HG03066 (cell line): ENCODE data around the gene SGMS1.
"Not testable (repeated sequence)": the region's sequence is repeated elsewhere in the genome, so short reads cannot be mapped to it uniquely, and the experiment has no call there.

Experiments
- ATAC-seq: cut with Tn5 transposase; IDR thresholded peaks from one replicate; pipeline ENCODE4 v1.9.1; 2021; ENCODE audit warnings: low read depth; ENCODE audit not compliant: unreplicated experiment

The SGMS1 gene

DNA sequence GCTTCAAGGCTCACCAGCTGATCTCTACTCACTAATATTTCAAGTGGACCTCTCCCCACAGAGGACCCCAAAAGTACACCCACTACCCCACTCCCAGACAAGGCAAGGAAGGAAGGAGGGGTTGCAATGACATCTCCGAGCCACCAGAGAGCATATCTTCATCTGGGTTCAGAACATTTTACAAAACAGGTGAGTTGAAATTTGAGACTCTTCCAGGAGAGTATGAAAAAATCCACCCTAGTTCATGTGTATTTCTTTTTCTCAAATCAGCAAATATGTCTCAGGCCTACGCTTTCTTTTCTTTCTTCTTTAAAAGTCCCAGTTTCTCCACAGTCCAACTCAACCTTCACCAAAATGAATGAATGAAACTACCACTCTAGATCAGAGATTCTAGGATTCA lies 61.9 kb downstream of the SGMS1 start:
- ATAC-seq: no peak

DNA sequence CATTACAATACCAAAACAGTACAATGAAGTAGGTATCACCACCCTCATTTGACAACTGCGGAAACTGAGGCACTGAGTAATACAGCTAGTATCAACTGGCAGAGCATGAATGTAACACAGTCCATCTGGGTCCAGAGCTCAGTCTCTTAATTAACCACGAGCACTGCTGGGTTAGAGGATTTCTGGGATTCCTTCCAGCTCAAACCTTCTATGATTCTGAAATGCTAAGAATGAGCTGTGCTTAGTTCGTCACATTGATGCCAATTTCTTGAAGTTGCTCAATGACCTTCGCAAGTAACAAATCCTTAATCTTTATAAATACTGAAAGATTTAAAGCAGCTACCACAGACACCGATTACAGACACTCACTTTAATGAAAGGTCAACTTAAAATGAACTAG lies 62.5 kb downstream of the SGMS1 start:
- ATAC-seq: no peak

DNA sequence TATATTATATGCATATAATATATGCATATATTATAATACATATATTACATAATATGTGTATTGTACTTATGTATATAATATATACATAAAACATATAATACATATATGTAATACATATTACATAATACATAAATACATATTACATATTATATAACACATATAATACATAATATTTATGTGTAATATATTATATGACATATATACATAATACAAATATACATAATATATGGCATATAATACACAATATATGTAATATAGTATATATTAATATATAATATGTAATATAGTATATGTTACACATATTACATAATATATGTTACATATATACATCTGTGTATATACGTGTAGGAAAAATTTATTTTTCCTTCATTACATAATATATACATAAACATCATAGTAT lies 63.4 kb downstream of the SGMS1 start:
- ATAC-seq: no peak

DNA sequence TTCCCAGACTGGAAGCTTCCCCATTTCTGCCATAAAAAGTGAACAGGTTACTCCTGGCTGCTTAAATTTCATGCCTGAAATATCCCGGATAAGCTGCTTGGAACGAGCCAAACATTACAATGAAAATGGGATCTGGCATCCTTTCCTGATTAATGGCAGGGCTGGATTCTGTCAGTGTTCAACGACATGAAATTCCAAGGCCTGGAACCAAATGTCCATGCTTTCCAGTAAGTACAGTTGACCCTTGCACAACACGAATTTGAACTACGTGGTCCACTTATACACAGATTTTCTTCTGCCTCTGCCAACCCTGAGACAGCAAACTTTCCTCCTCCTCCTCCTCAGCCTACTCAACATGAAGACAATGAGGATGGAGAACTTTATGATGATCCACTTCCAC lies 65.4 kb downstream of the SGMS1 start:
- no peak for ATAC-seq

DNA sequence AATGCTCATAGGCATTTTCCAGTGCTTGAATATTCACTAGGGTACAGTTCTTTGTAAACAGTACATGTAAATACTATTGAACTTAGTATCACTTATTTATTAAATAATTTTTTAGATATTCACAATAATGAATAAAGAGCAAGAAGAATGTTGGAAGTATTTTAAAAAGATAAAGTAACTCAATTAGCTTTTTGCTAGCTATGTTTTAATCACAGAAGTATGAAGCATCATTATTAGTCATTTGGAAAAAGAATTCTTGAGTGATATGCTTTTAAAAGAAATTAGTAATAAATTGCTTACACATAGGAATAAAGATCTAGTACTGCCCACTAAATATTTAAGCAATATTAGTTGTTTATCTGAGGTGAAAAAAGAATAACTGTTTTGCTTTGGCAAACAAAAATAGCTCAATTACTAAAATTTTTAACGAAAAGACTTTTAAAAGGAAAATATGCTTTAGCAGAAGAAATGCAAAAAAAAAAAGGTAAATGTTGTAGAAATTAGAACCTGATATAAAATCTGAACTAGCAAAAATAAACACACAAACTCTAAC lies 66.5 kb downstream of the SGMS1 start:
- ATAC-seq: no peak

DNA sequence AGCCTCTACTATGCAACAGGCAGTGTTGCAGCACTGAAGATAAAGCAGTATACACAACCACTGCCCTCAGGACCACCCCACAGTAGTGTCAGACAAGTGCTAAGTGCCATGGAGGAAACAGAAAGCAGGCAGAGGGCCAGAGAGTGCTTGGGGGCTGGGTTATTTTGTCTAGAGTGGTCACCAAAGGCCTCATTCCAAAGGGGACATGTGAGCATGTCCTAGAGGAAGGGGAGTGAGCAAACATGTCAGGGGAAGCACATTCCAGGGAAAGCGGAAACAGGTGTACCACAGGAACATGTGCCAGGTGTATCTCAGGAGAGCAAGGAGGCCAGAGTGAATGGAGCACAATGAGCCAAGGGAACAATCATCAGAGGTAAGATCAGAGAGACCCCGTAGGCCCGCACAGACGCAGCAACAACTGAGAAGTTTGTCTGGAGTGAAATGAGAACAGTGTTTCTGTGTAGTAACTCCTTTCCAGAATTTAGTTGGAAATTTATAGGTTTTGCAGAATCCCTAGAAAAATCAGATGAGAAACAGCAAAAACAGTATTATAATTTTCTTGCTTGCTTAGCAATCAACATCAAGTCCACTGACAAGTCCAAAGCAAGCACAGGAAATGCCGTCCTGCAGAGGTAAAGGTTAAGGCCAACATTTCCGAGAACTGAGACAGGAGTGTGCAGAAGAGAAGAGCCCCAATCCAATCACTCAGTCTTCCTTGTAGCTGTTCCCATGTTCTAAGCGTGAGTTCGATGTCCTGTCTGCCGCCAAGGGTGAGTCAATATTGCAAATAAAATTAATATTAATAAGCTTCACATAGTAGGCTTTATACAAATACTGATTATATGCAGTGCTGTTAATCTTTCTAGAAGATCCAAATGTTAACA lies 67.3 kb downstream of the SGMS1 start:
- ATAC-seq: no peak

DNA sequence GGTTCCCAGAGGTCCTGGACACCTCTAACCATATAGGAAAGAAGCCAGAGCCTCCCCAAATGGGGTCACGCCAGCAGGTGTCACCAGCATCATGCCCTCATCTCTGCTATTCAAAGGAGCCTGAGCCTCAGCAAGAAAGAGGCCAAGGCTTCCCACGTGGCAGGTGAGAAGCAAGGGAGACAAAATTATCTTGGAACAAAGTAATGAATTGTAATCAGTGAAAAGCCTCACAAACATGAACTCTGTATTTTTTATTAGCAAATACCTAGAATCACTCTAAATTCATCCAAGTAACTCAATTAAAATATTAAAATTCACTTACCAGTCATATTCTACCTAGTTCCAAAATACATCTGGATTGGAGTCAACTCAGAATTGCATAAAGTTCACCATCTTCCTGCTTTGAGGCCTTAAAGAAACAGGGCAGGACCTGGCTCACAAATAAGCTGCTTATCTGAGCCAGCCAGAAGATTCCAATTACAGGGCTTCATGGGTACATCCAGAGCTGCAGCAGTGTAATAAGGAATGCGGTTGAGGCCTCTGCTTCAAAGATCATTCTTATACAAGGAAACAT lies 68.7 kb downstream of the SGMS1 start:
- ATAC-seq: no peak

DNA sequence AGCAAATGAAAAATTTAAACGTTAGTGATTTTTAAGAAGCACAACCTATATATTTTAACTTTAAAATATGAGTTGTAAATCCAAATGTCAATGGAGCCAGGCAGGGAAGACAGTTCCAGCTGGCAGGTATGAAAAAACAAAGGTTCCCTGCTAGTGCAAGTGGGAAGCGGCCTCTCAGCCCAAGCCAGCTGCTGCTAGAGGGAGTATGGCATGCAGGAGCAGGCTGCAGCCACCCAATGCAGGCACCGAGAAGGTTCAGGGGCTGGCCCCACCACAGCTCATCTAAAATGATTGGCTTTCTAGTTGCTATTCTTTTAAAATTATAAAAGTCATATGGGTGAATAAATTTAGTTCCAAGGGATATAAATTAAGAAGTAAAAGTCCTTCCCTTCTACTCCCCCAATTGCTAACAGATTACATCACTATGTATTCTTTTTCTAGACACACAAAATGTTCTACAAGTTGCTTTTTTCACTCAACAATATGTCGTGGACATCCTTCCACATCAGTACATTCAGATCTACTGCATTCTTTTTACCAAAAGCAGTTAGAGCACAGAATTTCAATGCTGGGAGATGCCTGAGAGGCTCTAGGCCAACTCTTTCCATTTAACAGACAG lies 69.3 kb downstream of the SGMS1 start:
- no peak for ATAC-seq

DNA sequence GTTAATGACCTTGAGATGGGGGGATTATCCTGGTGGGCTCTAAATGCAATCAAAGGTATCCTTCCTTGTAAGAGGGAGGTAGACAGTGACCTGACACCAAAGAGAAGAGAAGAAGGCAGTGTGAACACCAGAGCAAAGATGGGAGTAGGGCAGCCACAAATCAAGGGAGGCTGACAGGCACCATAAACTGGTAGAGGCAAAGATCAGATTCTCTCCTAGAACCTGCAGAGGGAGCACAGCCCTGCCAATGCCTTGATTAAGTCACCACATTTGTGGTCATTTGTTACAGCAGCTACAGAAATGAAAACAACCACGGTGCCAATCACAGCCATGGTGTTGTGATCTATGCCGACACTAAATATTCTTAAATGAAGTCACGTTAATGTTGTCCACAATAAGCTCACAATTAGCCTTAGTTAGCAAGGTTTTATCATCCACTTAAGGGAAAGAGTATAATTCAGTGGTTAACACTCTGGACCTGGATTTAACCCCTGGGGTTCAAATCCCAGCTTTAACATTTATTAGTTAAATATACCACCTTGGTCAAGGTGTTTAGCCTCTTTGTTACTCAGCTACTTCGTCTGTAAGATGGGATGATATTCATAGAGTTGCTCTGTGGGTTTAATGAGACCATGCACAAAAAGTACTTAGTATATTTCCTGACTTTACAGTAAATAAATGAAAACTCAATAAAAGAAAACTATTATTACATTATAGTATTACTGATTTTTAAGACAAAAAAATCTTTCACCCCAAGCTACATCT lies 70.8 kb downstream of the SGMS1 start:
- ATAC-seq: no peak

DNA sequence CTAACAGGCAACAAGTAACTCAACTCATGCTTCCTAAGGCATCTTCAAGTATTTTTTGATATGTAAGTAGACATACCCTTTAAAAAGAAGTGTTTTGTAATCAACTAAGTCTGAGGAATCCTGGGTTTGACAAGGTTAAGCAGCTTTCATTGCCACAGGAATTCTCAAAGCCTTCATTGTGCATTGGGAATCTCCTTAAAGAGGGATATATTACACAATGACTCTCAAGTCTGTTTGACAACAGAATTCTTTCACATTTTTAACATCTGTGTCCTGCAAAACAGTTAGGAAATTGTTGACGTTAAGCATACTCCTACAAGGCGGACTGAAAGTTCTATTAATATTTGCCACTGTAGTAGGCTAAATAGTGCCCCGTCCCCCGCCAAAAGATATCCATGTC lies 71.4 kb downstream of the SGMS1 start:
- no peak for ATAC-seq

DNA sequence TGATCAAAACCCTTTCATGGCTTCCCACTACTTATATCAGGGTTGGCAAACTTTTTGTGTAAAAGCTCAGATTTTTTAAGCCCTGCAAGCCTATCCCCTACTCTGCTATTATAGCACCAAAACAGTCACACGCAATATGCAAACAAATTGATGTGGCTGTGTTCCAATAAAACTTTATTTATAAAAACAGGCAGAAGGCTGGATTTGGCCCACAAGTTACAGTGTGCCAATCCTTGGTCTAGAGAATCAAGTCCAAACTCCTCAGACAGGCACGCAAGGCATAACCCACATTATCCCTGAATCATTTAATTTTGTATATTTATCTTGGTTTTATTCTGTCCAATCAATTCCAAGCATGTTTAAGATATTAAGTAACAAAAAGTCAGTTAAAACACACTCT lies 71.9 kb downstream of the SGMS1 start:
- no peak for ATAC-seq

DNA sequence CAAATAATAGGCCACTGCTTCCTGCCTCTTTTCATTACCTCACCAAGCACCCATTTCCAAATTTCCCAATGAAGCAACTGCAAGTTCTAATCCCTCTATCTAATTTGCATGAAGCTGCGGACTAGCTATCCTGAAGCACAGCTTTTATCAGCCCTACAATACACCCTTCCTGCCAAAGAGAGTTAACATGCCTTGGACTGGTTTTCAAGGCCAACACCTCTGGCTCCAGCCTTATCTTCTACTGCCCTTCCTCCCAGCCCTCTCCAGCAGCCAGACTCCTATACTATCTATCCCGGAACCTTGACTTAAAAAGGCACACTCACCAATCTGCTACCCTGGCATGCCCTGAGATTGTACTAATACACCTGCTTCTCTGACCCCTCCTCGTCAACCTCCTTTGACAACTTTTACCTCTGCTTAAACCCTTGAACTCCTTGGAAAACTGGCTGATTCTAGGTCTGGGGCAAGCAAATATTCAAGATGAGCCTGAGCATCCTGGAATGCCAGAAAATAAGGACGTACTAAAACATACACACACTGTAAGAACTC lies 73.4 kb downstream of the SGMS1 start:
- ATAC-seq: no peak

DNA sequence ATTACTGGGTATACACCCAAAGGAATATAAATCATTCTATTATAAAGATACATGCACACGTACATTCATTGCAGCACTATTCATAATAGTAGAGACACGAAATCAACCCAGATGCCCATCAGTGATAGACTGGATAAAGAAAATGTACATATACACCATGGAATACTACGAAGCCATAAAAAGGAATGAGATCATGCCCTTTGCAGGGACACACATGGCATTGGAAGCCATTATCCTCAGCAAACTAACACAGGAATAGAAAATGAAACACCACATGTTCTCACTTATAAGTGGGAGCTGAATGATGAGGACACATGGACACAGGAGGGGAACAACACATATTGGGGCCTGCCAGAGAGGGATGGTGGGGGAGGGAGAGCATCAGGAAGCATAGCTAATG lies 74.6 kb downstream of the SGMS1 start:
- ATAC-seq: not testable (repeated sequence)

DNA sequence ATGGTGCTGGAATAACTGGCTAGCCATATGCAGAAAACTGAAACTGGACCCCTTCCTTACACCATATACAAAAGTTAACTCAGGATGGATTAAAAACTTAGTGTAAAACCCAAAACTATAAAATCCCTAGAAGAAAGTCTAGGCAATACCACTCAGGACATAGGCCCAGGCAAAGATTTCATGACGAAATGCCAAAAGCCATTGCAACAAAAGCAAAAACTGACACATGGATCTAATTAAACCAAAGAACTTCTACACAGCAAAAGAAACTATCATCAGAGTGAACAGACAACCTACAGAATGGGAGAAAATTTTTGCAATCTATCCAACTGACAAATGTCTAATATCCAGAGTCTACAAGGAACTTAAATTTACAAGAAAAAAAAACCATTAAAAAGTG lies 75.3 kb downstream of the SGMS1 start:
- ATAC-seq: not testable (repeated sequence)

DNA sequence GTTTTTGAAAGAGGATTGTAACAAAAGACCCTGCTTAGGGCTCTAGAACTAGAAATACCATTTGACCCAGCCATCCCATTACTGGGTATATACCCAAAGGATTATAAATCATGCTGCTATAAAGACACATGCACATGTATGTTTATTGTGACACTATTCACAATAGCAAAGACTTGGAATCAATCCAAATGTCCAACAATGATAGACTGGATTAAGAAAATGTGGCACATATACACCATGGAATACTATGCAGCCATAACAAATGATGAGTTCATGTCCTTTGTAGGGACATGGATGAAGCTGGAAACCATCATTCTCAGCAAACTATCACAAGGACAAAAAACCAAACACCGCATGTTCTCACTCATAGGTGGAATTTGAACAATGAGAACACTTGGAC lies 77.5 kb downstream of the SGMS1 start:
- not testable (repeated sequence) for ATAC-seq

DNA sequence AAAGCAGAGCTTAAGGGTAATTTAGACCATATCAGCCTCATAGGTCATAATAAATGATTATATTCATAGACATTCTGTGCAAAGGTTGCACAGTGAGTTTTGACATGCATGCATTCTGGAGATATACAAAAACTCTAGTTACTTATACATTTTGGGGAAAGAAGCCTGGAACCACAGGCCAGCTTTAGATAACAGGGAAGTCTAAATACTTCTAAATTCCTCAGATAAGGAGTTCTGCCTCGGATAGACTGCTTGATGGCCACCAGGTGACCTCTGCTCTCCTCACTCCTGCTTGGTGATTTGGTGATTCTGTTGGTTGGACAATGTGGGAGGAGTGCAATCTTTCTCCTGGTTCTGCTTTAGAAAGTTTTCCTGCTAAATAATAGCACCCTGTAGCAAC lies 77.9 kb downstream of the SGMS1 start:
- ATAC-seq: no peak

DNA sequence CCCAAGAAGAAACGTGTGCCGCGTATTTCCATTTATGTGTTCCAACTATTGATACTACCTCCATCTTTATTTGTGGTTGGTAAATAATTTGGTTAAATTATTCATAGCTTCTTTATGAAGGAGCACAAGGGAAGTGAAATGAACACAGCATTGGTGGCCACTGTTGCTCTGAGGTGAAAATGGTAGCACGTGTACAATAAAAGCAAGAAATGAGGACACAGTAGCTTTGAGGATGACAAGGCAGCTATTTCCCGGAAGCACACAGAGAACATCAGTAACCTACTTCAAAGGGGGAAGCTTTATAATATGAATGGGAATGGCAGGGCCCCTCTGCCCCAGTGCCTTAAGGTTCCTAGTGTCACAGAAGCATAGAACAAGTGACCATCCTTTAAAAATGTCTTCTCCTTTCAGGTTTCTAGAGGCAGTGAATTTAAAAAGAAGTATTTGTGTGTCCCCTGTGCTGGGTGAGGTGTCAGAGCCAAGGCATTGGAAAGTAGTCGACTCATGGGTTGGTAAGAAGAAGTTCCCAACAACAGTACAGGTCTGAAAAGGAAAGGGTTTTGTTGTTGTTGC lies 78.8 kb downstream of the SGMS1 start:
- no peak for ATAC-seq

DNA sequence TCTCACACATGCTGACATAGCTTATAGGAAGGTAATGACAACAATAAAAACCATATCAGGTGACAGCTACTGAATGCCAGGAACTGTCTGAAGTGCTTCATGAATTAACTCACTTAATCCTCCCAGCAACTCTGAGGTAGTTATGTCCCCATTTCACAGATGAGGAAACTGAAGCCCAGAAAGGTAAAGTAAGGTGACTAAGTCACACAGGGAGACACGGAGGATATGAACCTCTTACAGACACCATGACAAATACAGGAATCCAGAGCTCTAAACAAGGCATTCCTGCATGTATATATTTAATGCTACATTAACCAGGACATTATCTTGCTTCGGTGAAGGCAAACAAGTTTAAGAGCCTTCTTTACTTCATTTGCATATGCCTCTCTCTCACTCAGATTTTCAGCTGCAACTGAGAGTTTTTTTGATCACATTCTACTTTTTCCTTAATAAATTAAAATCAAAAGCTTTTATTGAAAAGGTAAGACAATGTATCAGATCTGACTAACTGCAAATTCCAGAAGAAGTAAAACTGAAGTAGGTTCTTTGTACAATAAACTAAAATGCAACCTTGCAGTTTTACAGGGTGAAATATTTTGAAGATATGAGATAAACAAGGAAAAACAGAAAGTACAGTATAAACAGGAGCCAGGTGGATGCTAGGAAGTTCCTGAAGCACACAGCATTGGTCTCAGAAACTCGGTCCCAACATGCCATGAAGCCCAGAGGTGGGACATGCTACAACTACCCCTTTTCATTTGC lies 79.5 kb downstream of the SGMS1 start:
- ATAC-seq: no peak

DNA sequence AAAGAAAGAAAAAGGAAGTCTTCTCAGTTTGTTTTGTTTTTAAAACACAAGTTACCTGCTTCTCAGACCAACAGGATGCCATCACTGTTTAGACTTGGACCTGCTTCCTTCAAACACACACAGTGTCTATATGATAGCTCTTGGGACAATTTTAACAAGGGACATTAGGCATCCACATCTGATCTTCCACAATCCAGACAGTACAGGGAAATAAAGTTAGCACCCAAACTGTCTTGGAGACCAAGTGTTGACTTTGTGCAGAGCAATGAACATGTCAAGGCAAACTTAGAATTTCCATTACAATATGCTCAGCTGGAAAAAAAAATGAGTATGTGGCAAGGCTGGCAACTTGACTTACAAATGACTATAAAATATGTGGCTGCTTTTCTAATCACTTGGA lies 80.9 kb downstream of the SGMS1 start:
- no peak for ATAC-seq

DNA sequence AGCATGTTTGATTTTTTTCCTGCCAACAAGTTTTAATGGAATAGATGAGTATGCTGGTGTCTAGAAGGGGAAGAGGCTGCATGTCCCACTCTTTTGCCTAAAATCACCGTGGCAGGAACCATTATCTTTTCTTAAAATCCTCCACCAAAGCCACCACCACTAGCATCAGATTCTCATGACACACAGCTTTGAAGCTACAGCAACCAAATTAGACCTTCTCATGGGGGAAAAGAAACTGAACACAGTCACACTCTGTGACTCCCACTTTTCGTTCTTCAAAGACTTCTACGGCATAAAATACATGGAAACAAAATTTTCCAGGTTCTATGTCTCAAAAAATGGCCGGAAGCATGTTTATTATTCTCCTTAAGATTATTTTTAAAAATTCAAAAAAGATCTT lies 81.8 kb downstream of the SGMS1 start:
- peak; percentile 47 for ATAC-seq
